HL-60/S4 treated with phorbol 12-myristate 13-acetate at 8.2 ng/mL for 4 days and 3 days (cell line): ENCODE data around the gene TEX261.
"Not testable (repeated sequence)": the region's sequence is repeated elsewhere in the genome, so short reads cannot be mapped to it uniquely, and the experiment has no call there.

Source experiments
- in situ Hi-C: fragments of 300-500 bp; cut with MboI; formaldehyde crosslinking; loops from 2 replicates; pipeline ENCODE4 v1.15.0; 2022; ENCODE audit warnings: low sequenced_read_pairs

The TEX261 gene

DNA sequence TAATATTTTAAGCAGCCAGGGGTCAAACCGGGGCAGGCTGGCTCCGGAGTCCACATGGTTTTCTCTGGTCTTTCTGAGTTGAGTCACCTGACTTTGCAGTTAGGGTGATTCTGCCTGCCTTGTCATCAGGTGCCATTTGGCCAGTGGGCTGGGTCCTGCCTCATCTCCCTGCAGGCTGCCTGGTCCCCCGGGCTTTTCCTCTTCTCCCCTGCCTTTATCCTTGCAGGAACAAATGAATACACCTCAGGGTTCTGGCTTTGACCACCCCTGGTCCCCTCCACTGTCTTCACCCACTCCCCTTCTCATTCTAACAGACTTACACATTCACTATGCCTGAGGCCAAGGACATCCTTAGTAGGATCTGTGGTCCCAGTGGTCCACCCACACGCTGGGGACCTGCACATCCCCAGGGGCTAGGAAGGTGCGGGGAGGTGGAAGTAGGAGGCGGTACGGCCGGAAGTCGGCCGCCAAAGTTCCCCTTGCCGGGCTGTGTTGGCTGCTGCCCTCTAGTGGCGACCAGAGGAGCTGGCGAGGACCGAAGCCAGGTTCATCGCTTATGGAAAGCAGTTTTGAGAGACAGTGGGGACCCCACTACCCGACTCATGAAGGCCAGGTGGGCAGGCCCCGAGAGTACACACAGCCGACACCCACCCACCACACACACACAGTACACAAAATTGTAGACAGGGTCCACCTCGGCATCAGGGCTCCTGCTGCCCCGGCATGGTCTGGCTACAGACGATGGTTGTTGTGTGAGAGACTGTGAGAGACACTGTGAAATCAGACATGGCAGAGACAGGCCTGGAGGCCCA lies 6.3 kb upstream of the TEX261 start:
- in situ Hi-C loops, result no loop called here

DNA sequence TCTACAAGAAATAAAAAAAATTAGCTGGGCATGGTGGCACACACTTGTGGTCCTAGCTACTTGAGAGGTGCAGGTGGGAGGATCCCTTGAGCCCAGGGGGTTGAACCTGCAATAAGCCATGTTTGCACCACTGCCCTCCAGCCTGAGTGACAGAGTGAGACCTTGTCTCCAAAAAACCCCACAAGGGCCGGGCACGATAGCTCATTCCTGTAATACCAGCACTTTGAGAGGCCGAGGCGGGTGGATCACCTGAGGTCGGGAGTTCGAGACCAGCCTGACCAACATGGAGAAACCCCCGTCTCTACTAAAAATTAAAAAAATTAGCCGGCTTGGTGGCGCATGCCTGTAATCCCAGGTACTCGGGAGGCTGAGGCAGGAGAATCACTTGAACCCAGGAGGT lies 5.3 kb upstream of the TEX261 start:
- in situ Hi-C loops, result not testable (repeated sequence)

DNA sequence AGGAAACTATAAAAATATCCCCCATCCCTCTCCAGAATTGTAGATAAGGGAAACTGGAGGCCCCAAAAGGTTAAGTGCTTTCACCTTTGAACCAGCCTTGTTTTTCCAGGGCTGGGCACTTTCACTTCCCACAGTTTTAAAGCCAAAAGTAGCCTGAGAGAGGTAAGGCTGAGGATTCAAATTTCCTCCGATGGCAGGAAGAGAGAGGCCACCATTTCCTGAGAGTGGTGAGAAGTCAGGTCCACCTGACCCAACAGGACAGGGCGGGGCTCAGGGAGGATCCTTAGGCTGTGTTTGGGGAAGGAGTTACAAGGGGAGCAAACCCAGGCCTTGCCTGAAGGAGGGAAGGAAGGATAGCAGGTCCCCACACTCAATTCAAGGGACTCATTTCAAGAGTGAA lies 4.7 kb upstream of the TEX261 start:
- in situ Hi-C loops, result no loop called here

- in situ Hi-C loops, result not testable (repeated sequence)
These were observed 4.2 kb upstream of the TEX261 start for GRCh38 chr2:70998885-70999284.

- in situ Hi-C loops, result no loop called here
These were observed 705 bp upstream of the TEX261 start for GRCh38 chr2:70995426-70995729.

DNA sequence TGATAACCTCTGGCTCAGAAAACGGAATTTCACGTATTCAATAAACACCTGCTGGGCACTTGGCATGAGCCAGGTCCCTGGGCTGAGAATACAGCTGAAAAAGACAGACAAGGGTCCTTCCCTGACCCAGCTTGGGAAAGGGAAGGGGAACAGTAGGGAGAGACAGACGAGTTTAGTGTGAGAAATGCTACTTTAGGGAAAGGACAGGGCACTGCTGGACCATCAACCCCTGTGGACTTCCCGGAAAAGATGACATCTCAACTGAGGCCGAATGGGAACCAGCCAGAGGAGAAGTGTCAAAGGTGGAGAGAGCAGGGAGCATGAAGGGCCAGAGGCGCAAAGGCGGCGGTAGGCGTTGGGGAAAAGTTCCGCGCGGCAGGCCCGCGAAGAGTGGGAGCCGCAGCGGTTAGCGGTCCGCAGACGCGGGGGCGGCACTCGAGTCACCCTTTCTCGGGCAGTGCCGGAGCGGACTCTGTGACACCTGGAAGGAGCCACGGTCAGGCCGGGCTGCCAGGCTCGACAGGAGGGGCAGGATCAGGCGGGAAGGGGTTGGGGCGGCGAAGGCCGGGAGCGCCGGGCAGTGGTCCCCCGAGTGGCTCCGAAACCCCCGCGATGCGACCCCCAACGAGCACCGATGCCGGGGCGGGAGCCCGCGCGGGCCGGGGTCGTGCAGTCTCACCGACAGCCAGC lies 519 bp downstream of the TEX261 start:
- in situ Hi-C loops, result no loop called here

GRCh38 chr2:70992945-70993853 lies 1.5 kb downstream of the TEX261 start:
- in situ Hi-C loops, result no loop called here

- in situ Hi-C loops, result no loop called here
These were observed 2.9 kb downstream of the TEX261 start for GRCh38 chr2:70991742-70992141.

DNA sequence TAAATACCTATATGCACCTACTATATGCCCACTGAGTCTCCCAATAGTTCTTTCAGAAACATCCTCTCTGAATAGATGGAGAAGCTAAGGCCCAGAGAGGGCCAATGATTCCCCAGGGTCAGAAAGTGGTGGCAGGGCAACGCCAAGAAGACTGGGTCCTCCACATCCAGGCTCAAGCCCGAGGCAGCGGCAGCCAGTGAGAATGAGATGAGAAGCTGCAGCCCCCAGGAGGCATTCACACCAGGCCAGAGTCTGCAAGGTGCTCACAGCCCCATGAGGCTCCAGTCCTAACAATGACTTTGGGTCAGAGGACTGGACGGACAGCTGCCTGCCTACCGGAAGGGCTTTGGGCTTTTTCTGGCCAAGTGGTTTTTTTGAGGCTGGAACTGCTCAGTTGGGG lies 3.5 kb downstream of the TEX261 start:
- in situ Hi-C loops, result no loop called here

DNA sequence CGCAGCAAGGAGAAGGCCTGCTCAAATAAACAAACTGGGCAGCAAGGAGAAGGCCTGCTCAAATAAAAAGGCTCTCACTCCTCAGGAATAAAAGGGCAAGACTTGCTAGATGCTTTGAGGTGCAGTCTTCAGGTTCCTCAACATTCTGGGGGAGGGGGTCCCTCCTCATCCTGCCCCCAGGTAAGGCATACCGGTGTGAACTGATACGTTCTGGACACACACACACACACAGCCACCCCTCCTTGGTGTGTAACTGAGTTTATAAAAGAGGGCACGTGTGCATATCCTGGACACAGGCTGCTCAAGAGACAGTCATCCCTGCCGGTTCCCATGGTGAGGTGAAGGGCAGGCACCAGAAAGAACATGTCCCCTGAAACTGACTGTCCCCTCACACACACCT lies 4.5 kb downstream of the TEX261 start:
- in situ Hi-C loops, result no loop called here

DNA sequence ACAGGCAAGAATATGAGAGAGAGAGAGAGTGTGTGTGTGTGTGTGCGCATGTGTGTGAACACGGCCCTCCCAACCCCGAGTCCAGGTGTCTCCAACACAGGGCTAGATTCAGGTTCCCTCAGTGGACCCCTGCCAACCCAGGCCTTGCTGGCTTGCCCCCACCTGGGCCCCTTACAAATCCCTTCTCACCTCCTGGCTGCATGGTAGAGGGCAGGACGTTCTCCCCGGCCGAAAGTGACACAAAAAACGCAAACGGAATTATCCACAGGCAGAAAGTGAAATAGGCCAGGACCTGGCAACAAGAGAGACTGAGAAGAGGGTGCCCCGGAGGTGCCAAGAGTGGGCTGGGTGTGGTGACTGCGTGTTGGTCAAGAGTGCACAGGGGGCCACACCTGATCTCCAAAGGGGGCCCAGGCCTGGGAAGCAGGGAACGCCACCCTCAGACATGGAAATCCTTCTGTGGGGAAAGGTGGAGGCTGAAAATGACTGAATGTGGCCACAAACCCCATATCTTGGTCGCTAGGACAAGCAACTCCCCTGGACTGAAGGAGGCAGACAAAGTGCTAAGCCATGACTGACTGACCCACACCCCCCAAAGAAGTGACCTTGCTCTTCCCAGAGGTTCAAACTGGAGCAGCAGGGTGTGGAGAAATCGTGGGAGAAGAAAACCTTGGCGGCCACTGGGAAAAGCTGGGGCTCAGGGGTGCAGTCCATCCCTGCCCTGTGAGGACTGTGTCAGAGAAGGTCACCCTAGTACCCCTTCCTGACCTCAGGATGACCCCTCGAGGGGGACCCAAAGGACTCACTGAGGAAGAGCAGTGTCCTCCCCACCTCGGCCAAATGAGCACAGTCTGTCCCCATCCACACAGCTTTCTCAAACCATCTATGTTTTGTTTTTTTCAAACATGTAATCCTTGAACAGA lies 5.7 kb downstream of the TEX261 start:
- in situ Hi-C loops, result no loop called here

GRCh38 chr2:70988151-70988550 lies 6.5 kb downstream of the TEX261 start:
- in situ Hi-C loops, result no loop called here

- in situ Hi-C loops, result no loop called here
These were observed 7.3 kb downstream of the TEX261 start for GRCh38 chr2:70987386-70987785.

DNA sequence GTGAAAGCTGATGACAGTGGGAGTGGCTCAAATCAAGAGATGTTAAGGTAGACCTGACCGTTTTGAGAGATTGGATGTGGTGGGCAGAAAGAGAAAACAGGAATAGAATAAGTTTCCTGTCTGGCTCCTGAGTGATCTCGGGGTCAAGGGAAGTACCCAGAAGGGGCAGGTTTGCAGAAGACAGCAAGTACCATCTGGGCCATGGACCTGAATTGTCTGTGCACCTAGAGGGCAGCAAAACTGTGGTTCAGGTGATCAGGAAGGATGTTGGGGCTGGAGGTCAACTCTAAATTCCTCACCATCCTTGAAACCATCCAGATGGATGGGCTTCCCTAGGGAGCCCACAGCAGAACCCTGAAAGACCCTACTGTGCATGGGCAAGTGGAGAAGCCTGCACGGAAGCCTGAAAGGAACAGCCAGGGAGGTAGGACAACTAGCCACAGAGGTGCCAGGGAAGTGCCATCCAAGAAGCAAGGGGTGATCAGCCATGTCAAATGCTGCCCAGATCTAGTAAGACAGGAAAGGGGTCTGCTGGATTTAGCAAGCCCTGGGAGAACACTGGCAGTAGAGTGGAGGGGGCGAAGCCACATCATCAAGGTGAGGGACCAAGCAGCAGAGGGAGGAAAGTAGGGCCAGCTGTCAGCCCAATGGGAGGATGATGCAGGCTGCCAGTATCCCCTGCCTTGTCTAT lies 8.0 kb downstream of the TEX261 start:
- in situ Hi-C loops, result no loop called here

GRCh38 chr2:70985956-70986355 lies 8.7 kb downstream of the TEX261 start:
- in situ Hi-C loops, result no loop called here

- in situ Hi-C loops, result no loop called here
These were observed 9.4 kb downstream of the TEX261 start for GRCh38 chr2:70985283-70985688.

- in situ Hi-C loops, result no loop called here
These were observed 9.9 kb downstream of the TEX261 start for GRCh38 chr2:70984576-70985282.

- in situ Hi-C loops, result no loop called here
These were observed 10.5 kb downstream of the TEX261 start for GRCh38 chr2:70984228-70984575.

DNA sequence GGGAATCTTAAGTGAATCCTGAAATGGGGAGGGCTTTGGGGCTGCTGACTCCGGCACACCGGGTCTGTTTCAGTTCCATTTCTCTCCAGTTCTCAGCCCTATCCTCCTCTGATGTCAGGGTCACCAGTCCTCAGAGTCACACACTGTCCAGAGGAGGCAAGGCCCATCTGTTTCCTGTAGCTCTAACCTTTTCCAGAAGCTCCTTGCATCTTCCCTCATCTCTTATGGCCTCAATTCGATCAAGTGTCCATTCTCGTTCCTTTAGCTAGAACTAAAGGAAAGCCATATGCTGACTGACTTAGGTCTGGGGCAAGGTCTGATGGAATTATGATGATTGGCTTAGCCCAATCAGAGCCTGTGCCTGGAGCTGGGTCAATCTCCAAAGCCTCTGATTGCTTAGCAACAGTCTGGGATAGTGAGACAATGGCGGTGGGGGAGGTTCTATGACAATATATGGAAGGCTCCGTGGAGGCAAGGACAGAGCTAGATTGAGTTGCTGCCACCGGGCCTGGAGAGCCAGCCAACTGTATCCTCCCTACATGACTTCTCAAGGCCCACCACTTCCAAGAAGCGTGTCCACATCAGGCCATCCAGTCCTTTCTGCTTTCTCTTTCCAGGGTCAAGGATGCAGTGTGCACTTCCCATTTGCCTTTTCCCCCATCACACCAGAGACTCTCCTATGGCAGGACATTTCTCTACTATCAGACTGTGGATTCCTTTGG lies 11.0 kb downstream of the TEX261 start:
- in situ Hi-C loops, result no loop called here
